OCI-LY7 (cell line): ENCODE measurements around the gene ISCA1. TPM values are rescaled to one million over a fixed set of nuclear protein-coding genes. Genes with fewer than 3 reads are reported as not detected.

ENCODE experiments used
- Bru-seq: library from RNA; stranded (reverse); fragments of 400-500 nt; gene quantifications from one replicate; lab custom pipeline; 2021; lab: Mats Ljungman, UMichigan
- BruChase-seq, 2 experiments: library from RNA; stranded (reverse); fragments of 400-500 nt; gene quantifications; one replicate each; lab custom pipeline; 2021; lab: Mats Ljungman, UMichigan
- BruUV-seq: library from RNA; stranded (reverse); fragments of 400-500 nt; replicated peaks from 2 replicates; lab custom pipeline; 2021; lab: Mats Ljungman, UMichigan
- CTCF ChIA-PET: fragments of 300-600 bp; sonication (Branson Sonifier 250); formaldehyde crosslinking; loops from one replicate; lab custom pipeline; 2022; ENCODE audit warnings: antibody characterized with exemption; ENCODE audit not compliant: unreplicated experiment; lab: Charles Lee
- POLR2A ChIA-PET: fragments of 300-600 bp; sonication (Branson Sonifier 250); formaldehyde crosslinking; loops from one replicate; lab custom pipeline; 2022; ENCODE audit warnings: antibody characterized with exemption; lab: Charles Lee
- DNase-seq: peaks from one replicate; pipeline ENCODE4 v3.0.0-alpha.2; 2015; ENCODE audit warnings: low spot score
- H2AFZ ChIP-seq: fragments of 200-600 bp; sonication (generic), shearing (Covaris generic); 2 replicates; pipeline ENCODE4 v1.6.1; 2014; ENCODE audit warnings: mild to moderate bottlenecking, antibody characterized with exemption, low read length, moderate library complexity
- H3K27ac ChIP-seq: fragments of 200-600 bp; sonication (generic); 2 replicates; pipeline ENCODE4 v1.5.1; 2014; ENCODE audit warnings: mixed run types, low read depth, mild to moderate bottlenecking, moderate library complexity, low read length, inconsistent platforms; ENCODE audit not compliant: poor library complexity, severe bottlenecking
- H3K36me3 ChIP-seq: fragments of 200-600 bp; sonication (generic); 2 replicates; pipeline ENCODE4 v1.6.1; 2014; ENCODE audit warnings: mild to moderate bottlenecking, antibody characterized with exemption, low read length, moderate library complexity, mixed read lengths; ENCODE audit not compliant: insufficient read depth
- H3K4me1 ChIP-seq: fragments of 200-600 bp; sonication (generic); 2 replicates; pipeline ENCODE4 v1.5.1; 2014; ENCODE audit warnings: mild to moderate bottlenecking, low read length; ENCODE audit not compliant: insufficient read depth, poor library complexity, severe bottlenecking
- H3K4me2 ChIP-seq: fragments of 200-600 bp; sonication (generic); 2 replicates; pipeline ENCODE4 v1.6.1; 2014; ENCODE audit warnings: mild to moderate bottlenecking, low read length
- H3K4me3 ChIP-seq: fragments of 200-600 bp; sonication (generic); 2 replicates; pipeline ENCODE4 v1.5.1; 2014; ENCODE audit warnings: mild to moderate bottlenecking, low read depth, low read length; ENCODE audit not compliant: poor library complexity, severe bottlenecking
- H3K79me2 ChIP-seq: fragments of 200-600 bp; sonication (generic); 2 replicates; pipeline ENCODE4 v1.6.1; 2016; ENCODE audit warnings: low read depth, mild to moderate bottlenecking, low read length, moderate library complexity, mixed read lengths; ENCODE audit not compliant: insufficient read depth
- H3K9me2 ChIP-seq: fragments of 200-600 bp; sonication (generic); 2 replicates; pipeline ENCODE4 v1.6.1; 2016; ENCODE audit warnings: mild to moderate bottlenecking, low read length, mixed read lengths; ENCODE audit not compliant: insufficient read depth
- H3K9me3 ChIP-seq: fragments of 200-600 bp; sonication (generic); 2 replicates; pipeline ENCODE4 v1.6.1; 2014; ENCODE audit warnings: mild to moderate bottlenecking, mixed run types, low read length, mixed read lengths
- H4K20me1 ChIP-seq: fragments of 200-600 bp; sonication (generic); 2 replicates; pipeline ENCODE4 v1.6.1; 2014; ENCODE audit warnings: mild to moderate bottlenecking, antibody characterized with exemption, low read length, moderate library complexity, mixed read lengths; ENCODE audit not compliant: insufficient read depth
- CTCF ChIP-seq: fragments of 200-600 bp; sonication (generic); conservative IDR thresholded peaks from 2 replicates; pipeline ENCODE4 v1.5.1; 2014; ENCODE audit warnings: mild to moderate bottlenecking, antibody characterized with exemption, low read length, moderate library complexity, mixed read lengths
- EZH2phosphoT487 ChIP-seq: fragments of 200-600 bp; sonication (generic); IDR thresholded peaks from 2 replicates; pipeline ENCODE4 v1.6.1; 2018; ENCODE audit warnings: low read depth, borderline replicate concordance, mild to moderate bottlenecking, mixed run types, antibody characterized with exemption, low read length, moderate library complexity, mixed read lengths
- intact Hi-C: fragments of 100-400 bp; cut with micrococcal nuclease; formaldehyde crosslinking; loops from one replicate; pipeline ENCODE4 v1.10.0; 2022; ENCODE audit not compliant: unreplicated experiment
- long read RNA-seq: library from polyadenylated mRNA; stranded (forward); transcript quantifications from one replicate; pipeline ENCODE4 v2.0.0, GENCODE V29; 2022
- total RNA-seq, 2 experiments: library from RNA; depleted of rRNA in 1 of 2; stranded (reverse); fragments of >200 nt in 1 of 2; shearing (Covaris generic) in 1 of 2; gene quantifications; 2 replicates each; pipeline ENCODE4 v1.2.3, GENCODE V29; 2014 to 2022

Gene ISCA1
- total RNA-seq (2014; rRNA removed; shearing (Covaris generic)) = 20.6 and 21.8 TPM in 2 replicates
- 24.0 and 26.1 TPM in 2 replicates for total RNA-seq (2022)
- percentile 84 among the genes with signal in this experiment for Bru-seq, nascent RNA
- BruChase-seq, experiment 1, labeled RNA remaining after a 6-hour chase = percentile 72 among the genes with signal in this experiment
- percentile 91 among the genes with signal in this experiment for BruChase-seq, experiment 2, labeled RNA remaining after a 2-hour chase
- long read RNA-seq, transcript ISCA1-203 (4 exons, 1,958 nt) = major isoform, 44 of 50 reads
- long read RNA-seq, partial matches to known transcripts = 1 of 50 reads
- long read RNA-seq, other reads (novel, unspliced or antisense) = 4 of 50 reads

- peak within 1 kb of the TSS; percentile 89 for H3K4me3 ChIP-seq
- peak within 1 kb of the TSS; percentile 91 for H3K4me2 ChIP-seq
- peaks cover 33% of the 10 kb centered on the region for H3K4me1 ChIP-seq
- BruUV-seq = no TSS peak
- peak; percentile 95 for DNase-seq
- TF ChIP-seq CTCF (no peak), EZH2phosphoT487 (no peak)
- POLR2A ChIA-PET = interaction anchor here (0.5 to 1.3 kb wide), 5 partner anchors 59 to 430 kb away, joined by 3 to 5 read pairs (median 3); no protein-coding TSS in a partner anchor
- H3K9me2 ChIP-seq = no peaks in the 10 kb centered on the region
- peak within 1 kb of the TSS; percentile 95 for H2AFZ ChIP-seq
- H3K79me2 ChIP-seq = peaks cover 44% of the 10 kb centered on the region
- CTCF ChIA-PET = no interaction called here
- peaks cover 20% of the 10 kb centered on the region for H3K36me3 ChIP-seq
- peaks cover 18% of the 10 kb centered on the region for H4K20me1 ChIP-seq
- no peaks in the 10 kb centered on the region for H3K9me3 ChIP-seq
- H3K27ac ChIP-seq = peak within 1 kb of the TSS; percentile 76
- intact Hi-C loops = loop anchor here (2.0 kb wide), 1 partner anchor 72 kb away; the partner anchor contains the start of gene TUT7
These were observed at the start of gene ISCA1 for GRCh38 chr9:86282077-86282978. Gene ISCA1 (minus strand): TSS chr9:86282538. CDS start chr9:86282458, 80 bp downstream.

GRCh38 chr9:86330186-86330585, 47.8 kb upstream of the ISCA1 start:
- DNase-seq = no peak
- H3K9me3 ChIP-seq = no peaks in the 10 kb centered on the region
- BruUV-seq = no TSS peak
- ChIA-PET CTCF (no interaction called here), POLR2A (interaction anchor here (0.8 kb wide), 1 partner anchor 20 kb away, joined by 3 read pairs; no protein-coding TSS in a partner anchor)
- no peak overlapping the region for H3K4me3 ChIP-seq
- H3K4me2 ChIP-seq = no peak overlapping the region
- TF ChIP-seq CTCF (no peak), EZH2phosphoT487 (no peak)
- H3K79me2 ChIP-seq = no peaks in the 10 kb centered on the region
- no peaks in the 10 kb centered on the region for H4K20me1 ChIP-seq
- peaks cover 91% of the 10 kb centered on the region for H3K36me3 ChIP-seq
- H3K27ac ChIP-seq = no peak overlapping the region
- intact Hi-C loops = no loop called here
- H3K4me1 ChIP-seq = no peaks in the 10 kb centered on the region
- no peaks in the 10 kb centered on the region for H3K9me2 ChIP-seq
- no peak overlapping the region for H2AFZ ChIP-seq
